GM12801 (cell line): ENCODE data around the gene E2F1.

Source experiments
- TF ChIP-seq, protein P1 (sequence below): IDR thresholded peaks from one replicate; pipeline ENCODE4 v1.5.1; 2011; ENCODE audit warnings: control low read depth; ENCODE audit not compliant: insufficient read length; ENCODE audit errors: extremely low read depth

Gene E2F1

DNA sequence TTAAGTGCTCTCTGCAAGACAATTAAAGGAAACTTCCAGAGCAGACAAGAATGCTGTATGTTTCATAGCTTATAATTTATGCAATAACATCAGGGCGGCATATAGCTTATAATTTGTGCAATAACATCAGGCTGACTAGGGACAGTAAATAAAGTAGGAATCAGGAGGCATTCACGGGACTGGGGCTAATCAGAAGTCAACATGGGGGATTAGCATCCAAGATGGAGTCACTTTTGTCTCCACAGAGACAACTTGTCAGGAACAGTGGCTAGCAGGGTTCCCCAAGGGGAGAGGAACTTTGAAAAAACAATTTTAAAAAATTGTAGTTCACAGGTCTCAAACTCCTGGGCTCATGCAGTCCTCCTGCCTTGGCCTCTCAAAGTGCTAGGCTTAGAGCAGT, 42.3 kb upstream of the E2F1 start:
- TF ChIP-seq, protein P1, sequence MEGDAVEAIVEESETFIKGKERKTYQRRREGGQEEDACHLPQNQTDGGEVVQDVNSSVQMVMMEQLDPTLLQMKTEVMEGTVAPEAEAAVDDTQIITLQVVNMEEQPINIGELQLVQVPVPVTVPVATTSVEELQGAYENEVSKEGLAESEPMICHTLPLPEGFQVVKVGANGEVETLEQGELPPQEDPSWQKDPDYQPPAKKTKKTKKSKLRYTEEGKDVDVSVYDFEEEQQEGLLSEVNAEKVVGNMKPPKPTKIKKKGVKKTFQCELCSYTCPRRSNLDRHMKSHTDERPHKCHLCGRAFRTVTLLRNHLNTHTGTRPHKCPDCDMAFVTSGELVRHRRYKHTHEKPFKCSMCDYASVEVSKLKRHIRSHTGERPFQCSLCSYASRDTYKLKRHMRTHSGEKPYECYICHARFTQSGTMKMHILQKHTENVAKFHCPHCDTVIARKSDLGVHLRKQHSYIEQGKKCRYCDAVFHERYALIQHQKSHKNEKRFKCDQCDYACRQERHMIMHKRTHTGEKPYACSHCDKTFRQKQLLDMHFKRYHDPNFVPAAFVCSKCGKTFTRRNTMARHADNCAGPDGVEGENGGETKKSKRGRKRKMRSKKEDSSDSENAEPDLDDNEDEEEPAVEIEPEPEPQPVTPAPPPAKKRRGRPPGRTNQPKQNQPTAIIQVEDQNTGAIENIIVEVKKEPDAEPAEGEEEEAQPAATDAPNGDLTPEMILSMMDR: no peak

DNA sequence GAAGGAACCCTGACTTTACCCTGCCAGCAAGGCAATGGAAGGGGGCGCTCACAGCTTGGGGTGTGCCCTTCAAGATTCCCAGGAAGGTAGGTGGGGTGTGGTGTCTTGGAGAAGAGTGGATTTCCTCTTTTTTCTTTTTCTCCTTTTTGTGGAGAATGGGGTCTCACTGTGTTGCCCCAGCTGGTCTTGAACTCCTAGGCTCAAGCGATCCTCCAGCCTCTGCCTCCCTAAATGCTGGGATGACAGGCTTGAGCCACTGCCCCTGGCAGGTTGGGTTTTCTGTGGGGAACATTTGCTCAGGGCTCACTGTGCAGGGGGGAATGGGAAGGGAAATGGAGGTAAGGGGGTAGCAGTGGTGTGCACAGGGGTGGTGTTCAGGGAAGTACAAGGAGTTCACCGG, 41.6 kb upstream of the E2F1 start:
- TF ChIP-seq, protein P1: no peak

DNA sequence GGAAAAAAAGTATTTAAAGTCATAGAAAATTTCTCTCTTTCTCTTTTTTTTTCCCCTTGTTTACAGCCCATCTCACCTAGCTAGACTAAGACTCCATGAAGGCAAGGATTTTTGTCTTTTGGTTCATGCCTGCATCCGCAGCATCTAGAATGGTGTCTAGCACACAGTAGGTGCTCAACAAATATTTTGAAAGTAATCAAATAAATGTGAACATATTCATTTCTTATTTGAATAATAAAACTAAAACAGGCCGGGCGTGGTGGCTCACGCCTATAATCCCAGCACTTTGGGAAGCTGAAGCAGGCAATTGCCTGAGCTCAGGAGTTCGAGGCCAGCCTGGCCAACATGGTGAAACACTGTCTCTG, 40.9 kb upstream of the E2F1 start:
- TF ChIP-seq, protein P1: no peak

DNA sequence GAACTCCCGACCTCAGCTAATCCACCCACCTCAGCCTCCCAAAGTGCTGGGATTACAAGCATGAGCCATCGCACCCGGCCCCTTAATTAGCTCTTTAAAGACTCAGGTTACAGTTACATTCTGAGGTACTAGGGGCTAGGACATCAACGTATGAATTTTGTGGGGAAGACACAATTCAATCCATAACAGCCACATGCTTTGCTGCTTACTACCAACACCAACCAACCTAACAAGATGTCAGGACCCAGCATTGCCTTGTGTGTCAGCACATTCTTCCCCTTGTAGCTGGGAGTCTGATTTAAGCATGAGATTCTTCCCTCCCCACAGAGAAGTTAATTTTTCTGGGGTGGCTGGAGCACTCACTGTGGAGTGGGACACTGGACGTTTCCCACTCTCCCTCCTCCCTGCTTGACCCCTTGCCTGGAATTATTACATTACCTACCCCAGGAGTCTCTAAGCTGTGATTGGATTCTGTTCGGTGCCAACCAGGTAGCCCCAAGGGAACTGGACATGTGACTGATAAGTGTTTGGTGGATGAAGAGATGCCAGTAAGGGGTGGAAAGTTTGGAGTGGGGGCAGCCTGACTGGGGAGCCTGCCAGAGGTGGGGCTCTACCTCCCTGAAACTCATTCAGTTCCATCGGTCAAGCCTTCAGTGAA, 39.6 kb upstream of the E2F1 start:
- TF ChIP-seq, protein P1: no peak

DNA sequence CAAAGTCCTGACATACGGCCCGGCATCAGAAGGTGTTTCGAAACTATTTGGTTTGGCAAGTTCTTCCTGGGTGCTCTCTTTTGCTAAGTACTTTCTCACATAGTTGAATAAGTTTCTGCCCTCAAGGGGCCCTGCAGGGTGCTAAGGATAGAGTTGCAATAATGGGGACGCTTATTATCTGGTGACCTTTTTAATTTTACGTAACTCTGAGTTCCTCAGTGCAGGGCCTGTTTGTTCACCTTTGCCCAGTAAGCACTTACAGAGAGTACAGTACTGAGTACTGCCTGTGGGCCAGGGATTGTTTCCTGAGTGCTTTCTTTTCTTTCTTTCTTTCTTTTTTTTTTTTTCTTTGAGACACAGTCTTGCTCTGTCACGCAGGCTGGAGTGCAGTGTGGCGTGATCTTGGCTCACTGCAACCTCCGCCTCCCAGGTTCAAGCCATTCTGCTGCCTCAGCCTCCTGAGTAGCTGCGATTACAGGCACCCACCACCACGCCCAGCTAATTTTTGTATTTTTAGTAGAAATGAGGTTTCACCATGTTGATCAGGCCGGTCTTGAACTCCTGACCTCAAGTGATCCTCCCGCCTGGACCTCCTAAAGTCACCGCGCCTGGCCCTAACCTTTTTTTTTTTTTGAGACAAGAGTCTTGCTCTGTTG, 38.4 kb upstream of the E2F1 start:
- TF ChIP-seq, protein P1: no peak

DNA sequence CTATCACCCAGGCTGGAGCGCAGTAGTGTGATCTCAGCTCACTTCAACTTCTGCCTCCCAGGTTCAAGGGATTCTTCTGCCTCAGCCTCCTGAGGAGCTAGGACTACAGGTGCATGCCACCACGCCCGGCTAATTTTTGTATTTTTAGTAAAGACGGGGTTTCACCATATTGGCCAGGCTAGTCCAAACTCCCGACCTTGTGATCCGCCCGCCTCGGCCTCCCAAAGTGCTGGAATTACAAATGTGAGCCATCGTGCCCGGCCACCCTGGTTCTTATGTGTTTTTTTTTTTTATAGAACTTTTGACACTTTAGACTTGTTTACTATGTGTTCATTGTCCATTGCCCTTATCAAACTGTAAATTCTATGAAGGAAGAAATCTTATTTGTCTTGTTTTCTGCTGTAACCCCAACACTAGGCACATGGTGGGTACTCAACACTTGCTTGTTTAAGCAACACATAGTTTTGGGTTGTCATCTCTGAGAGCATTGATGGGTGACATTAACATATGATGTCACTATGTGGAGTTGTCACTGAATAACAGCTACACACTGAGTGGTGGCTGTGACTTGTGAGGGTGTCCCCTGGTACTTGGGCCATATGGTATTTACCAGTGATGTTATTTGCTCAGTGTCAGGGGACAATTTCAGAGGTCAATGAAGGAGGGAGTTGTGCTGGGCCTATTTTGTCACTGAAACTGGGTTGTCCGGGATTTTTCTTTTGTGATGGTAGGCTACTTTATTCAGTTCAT, 35.4 kb upstream of the E2F1 start:
- TF ChIP-seq, protein P1: no peak

DNA sequence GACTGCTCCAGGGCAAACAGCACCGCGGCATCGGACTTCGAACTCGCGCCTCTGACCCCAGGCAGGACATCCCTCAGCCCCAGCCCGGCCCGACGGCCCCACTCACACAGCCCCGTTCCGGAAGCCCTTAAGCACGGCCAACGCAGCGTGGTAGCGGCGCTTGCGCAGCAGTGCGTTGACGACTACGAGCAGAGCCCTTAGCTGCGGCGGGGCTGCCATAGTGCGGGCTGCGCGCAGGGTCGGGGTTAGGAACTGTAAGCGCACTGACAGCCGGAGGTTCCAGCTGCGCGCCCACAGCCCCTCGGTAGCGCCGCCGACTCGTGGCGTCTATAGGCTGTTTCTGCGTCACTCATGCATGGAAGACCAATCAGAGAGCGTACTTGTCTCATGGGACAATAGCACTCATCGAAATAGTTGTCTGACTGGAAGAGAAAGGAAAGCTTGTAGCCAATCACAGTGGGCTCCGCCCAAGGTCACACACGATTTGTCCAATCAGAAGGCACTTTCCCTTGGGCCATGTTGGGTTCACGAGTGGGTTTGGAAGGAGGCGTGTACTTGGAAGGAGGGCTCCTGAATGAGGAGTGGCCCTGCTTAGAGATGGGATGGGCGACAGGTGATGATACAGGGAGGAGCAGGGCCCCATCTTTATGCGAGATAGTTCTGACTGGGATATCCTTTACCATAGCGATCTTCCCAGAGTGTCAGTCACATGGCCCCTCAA, 34.0 kb upstream of the E2F1 start, which contains the start of gene PXMP4:
Gene PXMP4, minus strand, starts transcription at position 322 of the 721 bp plus-strand sequence. Its CDS starts 103 bp downstream, at position 219.
- TF ChIP-seq, protein P1: no peak
